ENCODE data around the gene ZCCHC2. TPM values are rescaled to one million over a fixed set of nuclear protein-coding genes. Genes with fewer than 3 reads are reported as not detected.

ZCCHC2 gene
- polyA plus RNA-seq, 1 donor (not counting 4 experiments of a cell fraction or from before 2014, with no cell fraction given), result 12.9 TPM

GRCh38 chr18:62549755-62550154 lies 26.9 kb downstream of the ZCCHC2 start:
- Histone ChIP-seq H3K27ac (ENCODE audit: control insufficient read depth, insufficient read depth, low read length) (no peak overlapping the region), H3K9ac (ENCODE audit: control insufficient read depth, extremely low read depth, insufficient read depth, low read length) (no peak overlapping the region), H3K9me1 (ENCODE audit: control insufficient read depth, extremely low read depth, insufficient read depth, low read length) (no peaks in the 10 kb centered on the region), H3K79me2 (ENCODE audit: control insufficient read depth, insufficient read depth, low read length) (no peaks in the 10 kb centered on the region), H3K9me3 (ENCODE audit: control insufficient read depth, low read depth, low read length) (no peaks in the 10 kb centered on the region), H4K20me1 (ENCODE audit: control insufficient read depth, extremely low read depth, insufficient read depth, low read length) (no peaks in the 10 kb centered on the region), H3K4me2 (ENCODE audit: control insufficient read depth, extremely low read depth, insufficient read depth, low read depth, low read length) (no peak overlapping the region), H3K27me3 (ENCODE audit: control insufficient read depth, extremely low read depth, insufficient read depth, low read length) (no peaks in the 10 kb centered on the region), H3K36me3 (ENCODE audit: control insufficient read depth in 2 of 2, extremely low read depth in 1 of 2, insufficient read depth in 2 of 2, low read length in 2 of 2) (peaks cover 9 to 11% of the 10 kb centered on the region in 2 experiments), H3K4me3 (ENCODE audit: control insufficient read depth in 2 of 3, extremely low read depth in 1 of 3, insufficient read depth in 2 of 3, low read depth in 1 of 3, low read length in 3 of 3) (no peak overlapping the region), H3K4me1 (ENCODE audit: control insufficient read depth, extremely low read depth, insufficient read depth, low read length) (peaks cover 4% of the 10 kb centered on the region), H2AFZ (ENCODE audit: control insufficient read depth, low read length) (no peak overlapping the region)
- DNase-seq (ENCODE audit: low read depth, low spot score), result no peak
- no peak for TF ChIP-seq CTCF (optimal IDR thresholded peaks at IDR 0.05 in 1 of 3, IDR thresholded peaks at IDR 0.05 in 1 of 3, conservative IDR thresholded peaks at IDR 0.05 in 1 of 3; ENCODE audit: extremely low read depth in 1 of 3, insufficient read depth in 2 of 3, low read length in 3 of 3)
- TF ChIP-seq EZH2 (IDR thresholded peaks at IDR 0.05; ENCODE audit: low read length), result no peak
- peak; percentile 17 for FAIRE-seq
- dilution Hi-C loops (cut with MboI; ENCODE audit: extremely low pct_ligation_motif_present, low sequenced_read_pairs), result no loop called here

- TF ChIP-seq EZH2 (IDR thresholded peaks at IDR 0.05; ENCODE audit: low read length) (no peak), CTCF (optimal IDR thresholded peaks at IDR 0.05 in 1 of 3, IDR thresholded peaks at IDR 0.05 in 1 of 3, conservative IDR thresholded peaks at IDR 0.05 in 1 of 3; ENCODE audit: extremely low read depth in 1 of 3, insufficient read depth in 2 of 3, low read length in 3 of 3) (no peak)
- Histone ChIP-seq H3K9me1 (ENCODE audit: control insufficient read depth, extremely low read depth, insufficient read depth, low read length) (no peaks in the 10 kb centered on the region), H3K27me3 (ENCODE audit: control insufficient read depth, extremely low read depth, insufficient read depth, low read length) (no peaks in the 10 kb centered on the region), H3K9ac (ENCODE audit: control insufficient read depth, extremely low read depth, insufficient read depth, low read length) (no peak overlapping the region), H3K27ac (ENCODE audit: control insufficient read depth, insufficient read depth, low read length) (no peak overlapping the region), H3K79me2 (ENCODE audit: control insufficient read depth, insufficient read depth, low read length) (no peaks in the 10 kb centered on the region), H3K4me2 (ENCODE audit: control insufficient read depth, extremely low read depth, insufficient read depth, low read depth, low read length) (no peak overlapping the region), H4K20me1 (ENCODE audit: control insufficient read depth, extremely low read depth, insufficient read depth, low read length) (no peaks in the 10 kb centered on the region), H2AFZ (ENCODE audit: control insufficient read depth, low read length) (no peak overlapping the region), H3K4me1 (ENCODE audit: control insufficient read depth, extremely low read depth, insufficient read depth, low read length) (peaks cover 11% of the 10 kb centered on the region), H3K36me3 (ENCODE audit: control insufficient read depth in 2 of 2, extremely low read depth in 1 of 2, insufficient read depth in 2 of 2, low read length in 2 of 2) (peaks cover 9 to 11% of the 10 kb centered on the region in 2 experiments), H3K9me3 (ENCODE audit: control insufficient read depth, low read depth, low read length) (no peaks in the 10 kb centered on the region), H3K4me3 (ENCODE audit: control insufficient read depth in 2 of 3, extremely low read depth in 1 of 3, insufficient read depth in 2 of 3, low read depth in 1 of 3, low read length in 3 of 3) (no peak overlapping the region)
- dilution Hi-C loops (cut with MboI; ENCODE audit: extremely low pct_ligation_motif_present, low sequenced_read_pairs), result no loop called here
- DNase-seq (ENCODE audit: low read depth, low spot score) (no peak), FAIRE-seq (no peak)
Measured at GRCh38 chr18:62550746-62551145, 27.9 kb downstream of the ZCCHC2 start.
